Tibial nerve (tissue), 4 donors: ENCODE results near the gene THSD1.

Experiments
- CTCF ChIP-seq, 5 experiments: fragments of 200-600 bp in 3 of 5; fragments of 450-650 bp in 2 of 5; sonication (generic) in 3 of 5; IDR thresholded peaks; one replicate each; pipeline ENCODE4 v1.5.1; 2016 to 2019; ENCODE audit warnings: antibody characterized with exemption in 5 of 5, mild to moderate bottlenecking in 3 of 5, moderate library complexity in 2 of 5
- EP300 ChIP-seq, 2 donors: sonication (generic); formaldehyde crosslinking; IDR thresholded peaks; one replicate each; pipeline ENCODE4 v1.6.1; 2017; ENCODE audit warnings: antibody characterized with exemption in 2 of 2, mild to moderate bottlenecking in 1 of 2
- POLR2A ChIP-seq, 2 donors: fragments of 450-650 bp; IDR thresholded peaks; one replicate each; pipeline ENCODE4 v1.6.1; 2017; ENCODE audit warnings: antibody characterized with exemption in 2 of 2, mild to moderate bottlenecking in 2 of 2, moderate library complexity in 2 of 2

GRCh38 chr13:52455677-52456041 lies 49.7 kb upstream of the THSD1 start:
- TF ChIP-seq CTCF (IDR thresholded peaks at IDR 0.05) = no peak
- TF ChIP-seq POLR2A (IDR thresholded peaks at IDR 0.05) = no peak
- TF ChIP-seq EP300 (IDR thresholded peaks at IDR 0.05) = no peak
